ENCODE data around the gene EIF4ENIF1. TPM values are rescaled to one million over a fixed set of nuclear protein-coding genes. Genes with fewer than 3 reads are reported as not detected.

EIF4ENIF1 gene
- total RNA-seq, 1 donor from 2014 or later, result 29.0 TPM

DNA sequence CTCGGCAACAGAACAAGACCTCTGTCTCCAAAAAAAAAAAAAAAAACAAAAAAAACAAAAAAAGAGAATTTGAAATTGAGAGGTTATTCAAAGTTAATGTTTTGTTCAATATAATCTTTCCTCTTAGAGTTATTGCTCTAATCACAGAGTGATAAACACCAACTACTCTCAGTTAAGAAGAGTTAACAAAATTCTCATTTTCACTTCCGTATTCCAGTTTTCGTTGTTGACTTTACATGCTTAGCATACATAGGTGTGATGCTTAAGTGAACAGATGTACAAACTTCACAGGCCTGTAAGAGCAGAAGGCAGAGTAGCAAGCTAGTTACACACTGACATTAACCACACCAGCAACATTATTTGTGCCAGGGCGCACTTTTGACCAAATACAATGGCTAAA lies 12.3 kb downstream of the EIF4ENIF1 start:
- DNase-seq, result no peak
- Histone ChIP-seq H3K9me3 (replicated peaks) (no peaks in the 10 kb centered on the region), H3K4me1 (peaks cover 12% of the 10 kb centered on the region), H3K27me3 (ENCODE audit: low read depth) (no peaks in the 10 kb centered on the region), H3K27ac (replicated peaks) (no peak overlapping the region), H3K4me3 (no peak overlapping the region), H3K36me3 (peaks cover 38% of the 10 kb centered on the region)
- intact Hi-C loops (cut with micrococcal nuclease), result no loop called here
- TF ChIP-seq, protein P1, sequence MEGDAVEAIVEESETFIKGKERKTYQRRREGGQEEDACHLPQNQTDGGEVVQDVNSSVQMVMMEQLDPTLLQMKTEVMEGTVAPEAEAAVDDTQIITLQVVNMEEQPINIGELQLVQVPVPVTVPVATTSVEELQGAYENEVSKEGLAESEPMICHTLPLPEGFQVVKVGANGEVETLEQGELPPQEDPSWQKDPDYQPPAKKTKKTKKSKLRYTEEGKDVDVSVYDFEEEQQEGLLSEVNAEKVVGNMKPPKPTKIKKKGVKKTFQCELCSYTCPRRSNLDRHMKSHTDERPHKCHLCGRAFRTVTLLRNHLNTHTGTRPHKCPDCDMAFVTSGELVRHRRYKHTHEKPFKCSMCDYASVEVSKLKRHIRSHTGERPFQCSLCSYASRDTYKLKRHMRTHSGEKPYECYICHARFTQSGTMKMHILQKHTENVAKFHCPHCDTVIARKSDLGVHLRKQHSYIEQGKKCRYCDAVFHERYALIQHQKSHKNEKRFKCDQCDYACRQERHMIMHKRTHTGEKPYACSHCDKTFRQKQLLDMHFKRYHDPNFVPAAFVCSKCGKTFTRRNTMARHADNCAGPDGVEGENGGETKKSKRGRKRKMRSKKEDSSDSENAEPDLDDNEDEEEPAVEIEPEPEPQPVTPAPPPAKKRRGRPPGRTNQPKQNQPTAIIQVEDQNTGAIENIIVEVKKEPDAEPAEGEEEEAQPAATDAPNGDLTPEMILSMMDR (IDR thresholded peaks at IDR 0.05; ENCODE audit: borderline replicate concordance), result no peak

DNA sequence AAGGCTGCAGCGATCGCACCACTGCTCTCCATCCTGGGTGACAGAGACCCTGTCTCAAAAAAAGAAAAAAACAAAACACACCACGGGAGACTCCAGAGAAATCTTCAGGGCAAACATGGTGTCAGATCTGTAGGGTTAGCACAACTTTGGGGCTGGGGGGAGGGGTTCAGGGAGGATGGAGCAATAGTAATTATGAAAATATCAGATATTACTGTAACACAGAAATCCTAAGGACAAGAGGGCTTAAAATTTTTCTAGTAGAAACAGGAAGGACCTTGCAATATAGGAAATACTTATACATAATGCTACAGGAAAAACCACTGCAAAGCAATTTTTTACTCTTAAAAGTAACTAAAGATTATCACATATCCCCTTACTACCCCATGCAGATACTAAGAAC lies 13.8 kb downstream of the EIF4ENIF1 start:
- H3K36me3 ChIP-seq, result peaks cover 33% of the 10 kb centered on the region
- TF ChIP-seq, protein P1 (IDR thresholded peaks at IDR 0.05; ENCODE audit: borderline replicate concordance), result no peak

DNA sequence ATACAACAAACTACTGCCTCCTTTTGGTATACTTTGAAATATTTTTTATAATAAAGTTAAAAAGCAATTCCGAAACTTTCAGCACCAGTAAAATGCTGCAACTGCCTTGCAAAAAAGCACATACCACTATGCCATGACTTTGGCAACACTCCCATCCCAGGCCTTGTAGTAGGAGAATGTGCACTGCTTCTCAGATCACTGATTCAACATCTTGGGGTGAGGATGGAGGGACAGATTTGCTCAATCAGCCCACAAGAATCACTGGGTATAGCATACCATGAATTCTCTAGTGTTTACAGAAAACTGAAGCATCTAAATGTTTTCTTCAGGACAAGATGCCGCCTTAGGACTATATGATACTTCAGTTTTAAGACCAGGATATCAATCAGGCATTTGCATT lies 14.9 kb downstream of the EIF4ENIF1 start:
- intact Hi-C loops (cut with micrococcal nuclease), result no loop called here
- H3K36me3 ChIP-seq, result peaks cover 31% of the 10 kb centered on the region

More for the DNA sequence above, 13.8 kb downstream of the EIF4ENIF1 start:
- no peak for DNase-seq
- Histone ChIP-seq H3K9me3 (replicated peaks) (no peaks in the 10 kb centered on the region), H3K27ac (replicated peaks) (no peak overlapping the region), H3K4me3 (no peak overlapping the region), H3K27me3 (ENCODE audit: low read depth) (no peaks in the 10 kb centered on the region), H3K4me1 (peaks cover 12% of the 10 kb centered on the region)
- intact Hi-C loops (cut with micrococcal nuclease), result no loop called here

DNA sequence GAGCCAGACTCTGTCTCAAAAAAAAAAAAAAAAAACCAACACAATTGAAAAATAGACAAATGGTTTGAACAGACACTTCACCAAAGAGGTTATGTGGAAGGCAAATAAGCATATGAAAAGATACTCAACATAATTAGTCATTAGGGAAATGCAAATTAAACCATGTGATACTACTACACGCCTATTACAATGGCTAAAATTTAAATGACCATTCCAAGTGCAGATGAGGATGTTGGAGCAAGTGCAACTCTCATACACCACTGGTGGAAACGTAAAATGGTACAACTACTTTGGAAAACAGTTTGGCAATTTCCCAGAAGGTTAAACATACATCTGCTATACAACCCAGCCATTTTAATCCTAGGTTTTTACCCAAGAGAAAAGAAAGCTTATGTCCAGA lies 24.3 kb downstream of the EIF4ENIF1 start:
- no peak for DNase-seq
- H3K4me3 ChIP-seq, result no peak overlapping the region
- H3K36me3 ChIP-seq, result peaks cover 88% of the 10 kb centered on the region
- no peak overlapping the region for H3K27ac ChIP-seq (replicated peaks)
- no peaks in the 10 kb centered on the region for H3K4me1 ChIP-seq
- intact Hi-C loops (cut with micrococcal nuclease), result no loop called here
- H3K27me3 ChIP-seq (ENCODE audit: low read depth), result no peaks in the 10 kb centered on the region
- TF ChIP-seq, protein P1 (IDR thresholded peaks at IDR 0.05; ENCODE audit: borderline replicate concordance), result no peak
- H3K9me3 ChIP-seq (replicated peaks), result no peaks in the 10 kb centered on the region

More for the DNA sequence above, 14.9 kb downstream of the EIF4ENIF1 start:
- no peak overlapping the region for H3K4me3 ChIP-seq
- no peak overlapping the region for H3K27ac ChIP-seq (replicated peaks)
- TF ChIP-seq, protein P1 (IDR thresholded peaks at IDR 0.05; ENCODE audit: borderline replicate concordance), result no peak
- no peak for DNase-seq
- H3K4me1 ChIP-seq, result peaks cover 12% of the 10 kb centered on the region
- H3K27me3 ChIP-seq (ENCODE audit: low read depth), result no peaks in the 10 kb centered on the region
- no peaks in the 10 kb centered on the region for H3K9me3 ChIP-seq (replicated peaks)

DNA sequence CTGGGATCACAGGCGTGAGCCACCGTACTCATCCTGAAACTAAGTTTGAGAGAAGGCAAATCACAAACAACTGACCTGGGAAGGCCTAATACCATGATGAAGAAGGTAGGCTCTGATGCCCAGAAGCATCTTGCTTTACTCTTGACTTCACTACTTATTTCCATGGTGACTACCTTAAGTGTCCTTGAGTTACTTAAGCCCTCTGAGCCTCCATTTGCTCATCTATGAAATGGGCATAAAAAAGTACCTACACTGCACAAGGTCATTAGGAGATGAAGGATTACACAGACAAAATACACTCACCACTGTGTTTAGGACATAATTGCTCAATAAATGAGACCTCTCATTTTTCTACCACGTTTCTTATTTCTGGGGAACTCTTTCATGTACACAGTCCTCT lies 27.9 kb downstream of the EIF4ENIF1 start:
- Histone ChIP-seq H3K36me3 (peaks cover 88% of the 10 kb centered on the region), H3K9me3 (replicated peaks) (no peaks in the 10 kb centered on the region), H3K4me3 (no peak overlapping the region), H3K27ac (replicated peaks) (no peak overlapping the region), H3K27me3 (ENCODE audit: low read depth) (no peaks in the 10 kb centered on the region), H3K4me1 (no peaks in the 10 kb centered on the region)
- intact Hi-C loops (cut with micrococcal nuclease), result no loop called here
- DNase-seq, result no peak
- TF ChIP-seq, protein P1 (IDR thresholded peaks at IDR 0.05; ENCODE audit: borderline replicate concordance), result no peak

Measured in left ventricle myocardium inferior (tissue), 1 donor.